ENCODE data around the gene SEPTIN2. TPM values are rescaled to one million over a fixed set of nuclear protein-coding genes. Genes with fewer than 3 reads are reported as not detected.
"Not testable (repeated sequence)": the region's sequence is repeated elsewhere in the genome, so short reads cannot be mapped to it uniquely, and the experiment has no call there.

The SEPTIN2 gene
- total RNA-seq, 1 donor from 2014 or later, result 487 TPM

- H3K27ac Mint-ChIP-seq (ENCODE audit: unreplicated experiment), result no peak overlapping the region
- no peaks in the 10 kb centered on the region for H3K36me3 Mint-ChIP-seq (ENCODE audit: low read depth, unreplicated experiment)
- no peak for TF ChIP-seq CTCF (IDR thresholded peaks at IDR 0.05; ENCODE audit: unreplicated experiment)
- peaks cover 2% of the 10 kb centered on the region for H3K27me3 Mint-ChIP-seq (ENCODE audit: unreplicated experiment)
- no peaks in the 10 kb centered on the region for H3K4me1 Mint-ChIP-seq (ENCODE audit: unreplicated experiment)
- no peak overlapping the region for H3K4me3 Mint-ChIP-seq (ENCODE audit: unreplicated experiment)
- DNase-seq (ENCODE audit: low spot score), result no peak
- H3K9me3 Mint-ChIP-seq (ENCODE audit: unreplicated experiment), result no peaks in the 10 kb centered on the region
Measured at GRCh38 chr2:241376808-241377207, 61.1 kb downstream of the SEPTIN2 start.

- no peaks in the 10 kb centered on the region for H3K9me3 Mint-ChIP-seq (ENCODE audit: unreplicated experiment)
- peaks cover 2% of the 10 kb centered on the region for H3K27me3 Mint-ChIP-seq (ENCODE audit: unreplicated experiment)
- no peaks in the 10 kb centered on the region for H3K4me1 Mint-ChIP-seq (ENCODE audit: unreplicated experiment)
- H3K36me3 Mint-ChIP-seq (ENCODE audit: low read depth, unreplicated experiment), result no peaks in the 10 kb centered on the region
- no peak overlapping the region for H3K4me3 Mint-ChIP-seq (ENCODE audit: unreplicated experiment)
- no peak for TF ChIP-seq CTCF (IDR thresholded peaks at IDR 0.05; ENCODE audit: unreplicated experiment)
- no peak overlapping the region for H3K27ac Mint-ChIP-seq (ENCODE audit: unreplicated experiment)
- DNase-seq (ENCODE audit: low spot score), result no peak
Measured at GRCh38 chr2:241378816-241379215, 63.1 kb downstream of the SEPTIN2 start.

- Mint-ChIP-seq H3K27ac (ENCODE audit: unreplicated experiment) (no peak overlapping the region), H3K27me3 (ENCODE audit: unreplicated experiment) (peaks cover 2% of the 10 kb centered on the region), H3K4me3 (ENCODE audit: unreplicated experiment) (no peak overlapping the region), H3K36me3 (ENCODE audit: low read depth, unreplicated experiment) (no peaks in the 10 kb centered on the region), H3K4me1 (ENCODE audit: unreplicated experiment) (no peaks in the 10 kb centered on the region), H3K9me3 (ENCODE audit: unreplicated experiment) (no peaks in the 10 kb centered on the region)
- no peak for TF ChIP-seq CTCF (IDR thresholded peaks at IDR 0.05; ENCODE audit: unreplicated experiment)
- no peak for DNase-seq (ENCODE audit: low spot score)
Measured at GRCh38 chr2:241379481-241380480, 64.1 kb downstream of the SEPTIN2 start.

GRCh38 chr2:241381872-241382271 lies 66.1 kb downstream of the SEPTIN2 start:
- no peak overlapping the region for H3K27ac Mint-ChIP-seq (ENCODE audit: unreplicated experiment)

GRCh38 chr2:241385450-241385849 lies 69.7 kb downstream of the SEPTIN2 start:
- H3K4me1 Mint-ChIP-seq (ENCODE audit: unreplicated experiment); H3K36me3 Mint-ChIP-seq (ENCODE audit: low read depth, unreplicated experiment); H3K27ac Mint-ChIP-seq (ENCODE audit: unreplicated experiment); H3K4me3 Mint-ChIP-seq (ENCODE audit: unreplicated experiment); H3K9me3 Mint-ChIP-seq (ENCODE audit: unreplicated experiment); H3K27me3 Mint-ChIP-seq (ENCODE audit: unreplicated experiment); DNase-seq (ENCODE audit: low spot score): not testable (repeated sequence)

More at GRCh38 chr2:241381872-241382271, 66.1 kb downstream of the SEPTIN2 start:
- peaks cover 2% of the 10 kb centered on the region for H3K27me3 Mint-ChIP-seq (ENCODE audit: unreplicated experiment)
- no peak for DNase-seq (ENCODE audit: low spot score)
- no peaks in the 10 kb centered on the region for H3K36me3 Mint-ChIP-seq (ENCODE audit: low read depth, unreplicated experiment)
- H3K4me1 Mint-ChIP-seq (ENCODE audit: unreplicated experiment), result no peaks in the 10 kb centered on the region
- H3K4me3 Mint-ChIP-seq (ENCODE audit: unreplicated experiment), result no peak overlapping the region
- no peak for TF ChIP-seq CTCF (IDR thresholded peaks at IDR 0.05; ENCODE audit: unreplicated experiment)
- H3K9me3 Mint-ChIP-seq (ENCODE audit: unreplicated experiment), result no peaks in the 10 kb centered on the region
